HG03025 (cell line): Measurements from ENCODE around the gene ACIN1.

Experiments used
- ATAC-seq: cut with Tn5 transposase; IDR thresholded peaks from one replicate; pipeline ENCODE4 v1.9.1; 2021; ENCODE audit warnings: mild to moderate bottlenecking, moderate library complexity; ENCODE audit not compliant: unreplicated experiment, low FRiP score

Gene ACIN1

GRCh38 chr14:23045419-23046357 is 49.2 kb downstream of the ACIN1 start:
- ATAC-seq: no peak

DNA sequence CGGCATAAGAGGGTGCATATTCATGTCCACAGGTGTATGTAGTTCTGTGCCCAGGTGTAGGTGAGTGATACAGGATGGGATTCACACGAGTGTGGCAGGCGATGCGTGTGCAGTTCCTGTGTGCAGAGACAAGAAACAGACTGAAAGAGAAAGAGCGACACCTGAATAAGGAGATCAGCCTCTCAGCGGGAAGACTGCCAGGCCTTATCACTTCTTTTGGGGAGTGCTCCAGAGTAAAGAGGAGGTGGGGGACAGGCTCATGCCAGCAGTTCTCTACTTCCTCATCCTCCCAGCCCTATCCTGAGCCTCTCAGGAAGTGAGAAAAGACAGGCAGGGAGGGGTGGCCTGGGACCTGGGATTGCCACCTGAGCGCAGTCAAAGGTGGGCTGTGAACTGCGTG is 50.1 kb downstream of the ACIN1 start:
- ATAC-seq: no peak

DNA sequence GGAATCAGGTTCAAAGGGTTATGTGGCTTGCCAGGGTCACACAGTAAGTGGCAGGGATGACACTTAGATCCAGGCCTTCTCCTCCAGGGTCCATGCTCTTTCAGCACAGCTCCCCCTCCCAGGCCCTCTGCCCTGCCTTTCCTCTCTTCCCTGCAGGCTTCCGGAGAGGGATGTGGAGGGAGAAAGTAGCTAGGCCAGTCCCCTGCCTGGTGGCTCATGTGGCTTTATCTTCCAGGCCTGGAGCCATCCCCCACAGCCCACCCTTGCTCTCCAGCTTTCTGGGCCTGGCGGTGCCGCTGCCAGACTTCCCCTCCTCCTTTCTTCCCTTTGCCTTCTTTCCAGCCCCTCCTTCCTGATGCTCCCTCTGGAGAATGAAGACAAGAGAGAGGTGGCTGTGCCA is 51.2 kb downstream of the ACIN1 start:
- ATAC-seq: no peak

- no peak for ATAC-seq
Measured at GRCh38 chr14:23043145-23043544, 51.8 kb downstream of the ACIN1 start.

- ATAC-seq: no peak
Measured at GRCh38 chr14:23042162-23042965, 52.6 kb downstream of the ACIN1 start, which contains the start of gene PSMB11. Gene PSMB11 (plus strand): TSS chr14:23042212. CDS start chr14:23042226, 14 bp downstream.

GRCh38 chr14:23041729-23042128 is 53.2 kb downstream of the ACIN1 start:
- no peak for ATAC-seq

GRCh38 chr14:23040100-23040499 is 54.8 kb downstream of the ACIN1 start:
- ATAC-seq: no peak

- ATAC-seq: no peak
Measured at GRCh38 chr14:23035303-23036144, 59.4 kb downstream of the ACIN1 start.

DNA sequence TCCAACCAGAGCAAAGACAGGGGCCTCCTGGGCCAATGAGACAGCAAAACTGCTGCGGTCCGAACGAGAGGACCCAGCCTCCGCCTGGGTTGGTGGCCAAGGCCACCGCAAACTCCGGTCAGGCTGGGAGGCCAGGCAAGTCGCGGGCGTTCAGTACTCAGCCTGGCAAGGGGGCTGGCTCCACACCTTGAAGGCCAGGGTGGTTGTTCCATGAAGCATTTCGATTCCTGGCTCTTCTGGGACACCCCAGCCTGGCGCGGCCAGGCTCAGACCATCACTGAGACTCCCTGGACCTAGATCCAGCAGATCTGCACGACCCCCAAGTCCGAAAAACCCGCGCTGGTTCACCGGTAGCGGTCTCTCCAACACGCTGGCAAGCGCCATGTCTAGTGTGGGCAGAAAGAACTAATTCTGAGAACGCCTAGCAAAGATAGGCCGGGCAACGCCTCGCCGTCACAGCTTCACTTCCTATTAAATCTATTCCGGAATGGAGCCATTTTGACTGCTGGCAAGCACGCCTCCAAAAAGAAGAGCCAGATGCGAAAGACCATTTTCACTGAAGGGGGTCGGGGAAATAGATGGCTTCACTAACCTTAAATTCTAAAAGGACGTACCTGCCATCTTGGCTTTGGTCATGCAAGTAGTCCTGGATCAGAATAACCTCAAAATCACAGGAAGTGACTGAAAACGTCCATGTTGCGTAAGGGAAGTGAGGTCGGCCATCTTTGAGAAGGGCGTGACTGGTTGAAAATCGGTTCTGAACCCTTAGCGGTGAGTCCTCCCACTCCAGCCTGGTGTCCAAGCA is 60.2 kb downstream of the ACIN1 start, which contains the start of gene PSMB5:
Gene PSMB5, minus strand, starts transcription at position 403 of the 805 bp plus-strand sequence. Its CDS starts 19 bp downstream, at position 384.
- ATAC-seq: peak; percentile 85

DNA sequence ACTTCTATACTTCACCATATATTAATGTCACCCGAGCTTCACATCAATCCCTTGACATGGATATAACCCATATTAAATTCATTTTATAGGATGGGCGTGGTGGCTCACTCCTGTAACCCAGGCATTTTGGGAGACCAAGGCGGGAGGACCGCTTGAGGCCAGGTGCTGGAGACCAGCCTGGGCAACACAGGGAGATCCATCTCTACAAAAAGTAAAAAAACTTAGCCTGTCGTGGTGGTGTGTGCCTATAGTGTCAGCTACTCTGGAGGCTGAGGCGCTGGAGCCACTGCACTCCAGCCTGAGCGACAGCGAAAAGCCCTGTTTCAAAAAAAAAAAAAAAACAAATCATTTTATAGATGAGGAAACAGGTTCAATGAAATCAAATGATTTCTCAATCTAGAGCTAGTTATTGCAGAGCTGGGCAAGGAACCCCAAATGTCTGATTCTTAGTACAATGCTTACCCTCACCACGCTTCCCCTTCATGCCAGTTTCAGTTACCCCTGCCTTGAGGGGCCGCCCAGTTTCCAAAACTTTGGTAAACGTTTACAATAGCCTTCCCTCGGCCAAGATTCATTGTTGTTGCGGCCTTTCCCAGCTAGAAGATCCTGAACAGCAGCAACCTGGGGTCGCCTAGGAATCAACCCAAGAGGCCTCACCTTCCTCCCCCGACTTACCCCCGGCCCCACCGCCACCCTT is 61.0 kb downstream of the ACIN1 start:
- ATAC-seq: no peak

- ATAC-seq: no peak
Measured at GRCh38 chr14:23033251-23033727, 61.6 kb downstream of the ACIN1 start.

- no peak for ATAC-seq
Measured at GRCh38 chr14:23030936-23031335, 64.0 kb downstream of the ACIN1 start.

DNA sequence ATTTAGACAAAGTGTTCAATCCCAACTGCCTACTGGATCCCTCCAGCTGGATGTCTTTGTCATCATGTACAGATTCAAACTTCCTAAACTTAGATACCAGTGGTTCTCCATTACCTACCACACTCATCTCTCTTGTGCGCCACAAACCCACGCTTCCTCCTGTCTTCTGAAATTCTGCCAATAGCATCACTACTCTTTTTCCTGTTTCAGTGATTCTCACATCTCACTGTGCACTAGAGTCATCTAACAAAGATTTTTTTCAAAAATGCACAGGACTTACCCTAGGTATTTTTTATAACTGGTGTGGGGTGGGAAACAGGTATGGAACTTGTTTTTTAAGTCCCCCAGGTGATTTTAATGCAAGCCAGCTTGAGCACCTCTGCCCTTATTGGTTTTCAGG is 66.1 kb downstream of the ACIN1 start:
- ATAC-seq: no peak

GRCh38 chr14:23025151-23025814 is 69.7 kb downstream of the ACIN1 start:
- no peak for ATAC-seq

- ATAC-seq: no peak
Measured at GRCh38 chr14:23024612-23025075, 70.3 kb downstream of the ACIN1 start.

GRCh38 chr14:23023795-23024152 is 71.2 kb downstream of the ACIN1 start:
- ATAC-seq: no peak

DNA sequence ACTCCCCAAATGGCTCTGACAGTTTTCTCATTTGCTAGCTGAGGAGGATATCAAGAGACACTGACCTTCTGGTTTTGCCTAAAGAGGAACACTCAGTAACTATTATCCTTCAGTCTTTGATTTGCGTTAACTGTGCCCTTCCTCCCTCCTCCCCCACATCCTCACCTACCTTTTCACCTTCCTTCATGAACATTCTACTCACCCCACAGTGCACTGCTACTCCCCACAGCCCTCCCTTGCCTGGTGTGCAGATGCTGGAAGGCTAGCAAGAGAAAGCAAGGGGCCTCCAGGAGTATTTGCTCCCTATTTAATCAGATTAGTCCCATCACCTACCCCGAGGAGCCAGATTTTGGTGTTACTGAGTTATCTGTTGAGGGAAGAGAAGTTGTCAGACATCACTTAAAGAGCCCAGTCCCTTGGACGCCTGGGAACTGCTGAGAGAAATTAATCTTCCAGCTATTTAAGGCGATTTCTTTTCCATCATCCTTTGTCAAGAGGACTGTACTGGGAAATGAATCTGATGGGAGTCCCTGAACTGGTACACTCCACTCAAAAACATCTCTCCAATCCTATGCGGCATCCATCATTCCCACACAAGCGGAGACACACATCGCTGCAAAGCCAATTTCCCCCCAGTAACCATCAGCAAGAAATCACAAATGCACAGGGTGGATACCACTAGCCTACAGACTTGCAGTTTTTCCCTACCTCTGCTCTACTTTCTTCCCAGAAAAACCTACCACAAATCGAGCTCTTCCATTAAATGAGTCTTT is 71.7 kb downstream of the ACIN1 start:
- no peak for ATAC-seq
